MM.1S (cell line): ENCODE results near the gene ABHD18.

Experiments
- EZH2 ChIP-seq: fragments of 300-600 bp; sonication (generic); optimal IDR thresholded peaks from 2 replicates; pipeline ENCODE3; 2017; ENCODE audit warnings: low read depth, mild to moderate bottlenecking, antibody characterized with exemption, low read length, mixed read lengths
- EZH2phosphoT487 ChIP-seq: fragments of 300-600 bp; sonication (generic); IDR thresholded peaks from 2 replicates; pipeline ENCODE4 v1.6.1; 2018; ENCODE audit warnings: antibody characterized with exemption, low read length
- TF ChIP-seq, protein P1 (sequence below): fragments of 300-600 bp; sonication (generic); IDR thresholded peaks from 2 replicates; pipeline ENCODE4 v1.5.1; 2016; ENCODE audit warnings: antibody characterized with exemption, low read length, mixed read lengths

DNA sequence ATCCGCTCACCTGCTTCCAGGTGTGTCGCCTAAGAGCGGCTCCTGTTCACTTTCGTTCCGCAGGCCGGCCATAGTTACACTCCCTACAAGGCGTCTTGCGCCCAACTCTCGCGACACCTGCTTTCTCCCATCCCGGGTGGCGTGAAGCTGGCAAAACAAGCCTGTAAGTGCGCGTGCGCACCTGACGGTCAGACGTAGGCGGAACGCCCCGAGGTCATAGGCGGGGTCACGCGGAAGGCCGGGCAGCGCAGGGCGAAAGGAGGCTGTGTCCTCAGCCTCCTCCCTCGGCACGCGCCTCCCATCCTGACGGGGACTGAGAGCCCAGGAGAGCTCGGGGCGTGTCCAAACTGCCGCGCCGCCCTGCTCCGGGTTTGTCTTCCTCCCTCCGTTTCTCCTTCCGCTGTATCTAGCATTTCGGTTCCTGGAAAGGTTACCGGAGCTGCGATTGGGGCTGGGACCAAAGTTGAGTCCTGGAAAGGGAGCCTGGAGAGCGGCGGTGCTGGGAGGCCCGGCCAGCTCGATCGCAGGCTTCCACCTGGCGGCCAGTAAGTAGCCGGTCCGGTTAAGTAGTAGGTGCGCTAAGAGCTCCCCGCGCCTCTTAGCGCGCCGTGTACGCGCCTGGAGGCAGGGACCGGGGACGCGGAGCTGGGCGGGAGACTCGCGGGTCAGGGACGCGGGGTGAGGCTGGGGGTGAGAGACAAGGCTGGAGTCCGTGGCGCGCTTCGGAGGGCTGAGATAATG lies at the start of gene ABHD18, which contains the start of gene MFSD8:
- TF ChIP-seq, protein P1, sequence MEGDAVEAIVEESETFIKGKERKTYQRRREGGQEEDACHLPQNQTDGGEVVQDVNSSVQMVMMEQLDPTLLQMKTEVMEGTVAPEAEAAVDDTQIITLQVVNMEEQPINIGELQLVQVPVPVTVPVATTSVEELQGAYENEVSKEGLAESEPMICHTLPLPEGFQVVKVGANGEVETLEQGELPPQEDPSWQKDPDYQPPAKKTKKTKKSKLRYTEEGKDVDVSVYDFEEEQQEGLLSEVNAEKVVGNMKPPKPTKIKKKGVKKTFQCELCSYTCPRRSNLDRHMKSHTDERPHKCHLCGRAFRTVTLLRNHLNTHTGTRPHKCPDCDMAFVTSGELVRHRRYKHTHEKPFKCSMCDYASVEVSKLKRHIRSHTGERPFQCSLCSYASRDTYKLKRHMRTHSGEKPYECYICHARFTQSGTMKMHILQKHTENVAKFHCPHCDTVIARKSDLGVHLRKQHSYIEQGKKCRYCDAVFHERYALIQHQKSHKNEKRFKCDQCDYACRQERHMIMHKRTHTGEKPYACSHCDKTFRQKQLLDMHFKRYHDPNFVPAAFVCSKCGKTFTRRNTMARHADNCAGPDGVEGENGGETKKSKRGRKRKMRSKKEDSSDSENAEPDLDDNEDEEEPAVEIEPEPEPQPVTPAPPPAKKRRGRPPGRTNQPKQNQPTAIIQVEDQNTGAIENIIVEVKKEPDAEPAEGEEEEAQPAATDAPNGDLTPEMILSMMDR: peak; percentile 49
- TF ChIP-seq EZH2: no peak
- TF ChIP-seq EZH2phosphoT487: no peak
